ENCODE data around the gene NHERF2. TPM values are rescaled to one million over a fixed set of nuclear protein-coding genes. Genes with fewer than 3 reads are reported as not detected.
A peak's percentile ranks its signal among the peaks of the same experiment; 100 is the strongest.

NHERF2 gene
- total and polyA plus RNA-seq, 9 of the 15 experiments (the other 6 are each of a cell fraction or from before 2014, with no cell fraction given), result 0.15 to 42.0 (median 12.5) TPM

DNA sequence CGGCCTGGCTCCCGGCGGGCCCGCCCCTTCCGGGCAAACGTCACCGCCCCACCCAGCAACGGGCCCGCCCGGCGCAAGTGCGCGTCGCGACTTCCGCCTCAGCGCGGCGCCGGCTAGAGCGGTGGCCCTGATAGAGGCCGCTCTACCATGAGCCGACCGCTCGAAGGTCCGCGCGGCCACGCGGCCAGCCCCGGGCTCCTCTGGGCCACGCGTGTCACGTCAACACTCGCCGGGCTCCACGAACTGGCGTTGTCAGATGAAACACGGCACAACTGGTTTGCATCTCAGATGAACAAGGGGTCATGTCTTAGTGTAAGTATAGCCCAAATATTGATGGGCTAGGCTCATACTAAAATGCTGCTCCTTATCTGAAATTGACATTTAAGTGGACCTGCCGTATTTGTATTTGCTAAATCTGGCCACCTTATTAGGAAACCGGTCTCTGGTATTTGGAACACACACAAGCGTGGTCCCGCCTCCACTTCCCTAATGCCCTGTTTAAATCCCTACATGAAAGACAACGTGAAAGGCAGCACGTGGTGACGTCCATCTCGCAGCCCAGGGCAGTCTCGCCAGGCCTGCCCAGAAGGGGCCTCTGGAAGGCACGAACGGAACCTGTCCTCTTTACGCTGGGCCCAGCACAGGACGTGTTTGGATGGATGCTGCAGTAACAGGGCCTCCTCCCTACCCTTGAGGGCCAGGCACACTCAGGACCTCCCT is 16.8 kb upstream of the NHERF2 start, which contains the start of gene ZNF598 (continued):
- TF ChIP-seq ZNF140 (CRISPR knock-in tag; IDR thresholded peaks at IDR 0.05) (no peak), TAL1 (IDR thresholded peaks at IDR 0.05) (no peak), ZNF512 (tag; IDR thresholded peaks at IDR 0.05) (no peak), ARID3B (CRISPR knock-in tag; IDR thresholded peaks at IDR 0.05; ENCODE audit: borderline replicate concordance) (no peak), NCOA2 (IDR thresholded peaks at IDR 0.05; ENCODE audit: partially characterized antibody in 2 of 2) (no peak), ZNF408 (CRISPR knock-in tag; IDR thresholded peaks at IDR 0.05; ENCODE audit: low read depth) (no peak), NFATC3 (IDR thresholded peaks at IDR 0.05) (no peak), PATZ1 (CRISPR knock-in tag; IDR thresholded peaks at IDR 0.05; ENCODE audit: borderline replicate concordance) (no peak), ZNF217 (CRISPR knock-in tag; IDR thresholded peaks at IDR 0.05) (no peak), ZNF830 (CRISPR knock-in tag; IDR thresholded peaks at IDR 0.05) (no peak), SFPQ (IDR thresholded peaks at IDR 0.05; ENCODE audit: low read depth, low read length) (no peak), KLF6 (CRISPR knock-in tag; IDR thresholded peaks at IDR 0.05; ENCODE audit: borderline replicate concordance) (no peak), ESRRA (IDR thresholded peaks at IDR 0.05; ENCODE audit: borderline replicate concordance, low read depth) (peak; percentile 52; the same call in 1 of the 2 replicates), ZNF263 (CRISPR knock-in tag; IDR thresholded peaks at IDR 0.05; ENCODE audit: borderline replicate concordance) (no peak), HMG20B (CRISPR knock-in tag; IDR thresholded peaks at IDR 0.05) (no peak)
- TF ChIP-seq, protein P1, sequence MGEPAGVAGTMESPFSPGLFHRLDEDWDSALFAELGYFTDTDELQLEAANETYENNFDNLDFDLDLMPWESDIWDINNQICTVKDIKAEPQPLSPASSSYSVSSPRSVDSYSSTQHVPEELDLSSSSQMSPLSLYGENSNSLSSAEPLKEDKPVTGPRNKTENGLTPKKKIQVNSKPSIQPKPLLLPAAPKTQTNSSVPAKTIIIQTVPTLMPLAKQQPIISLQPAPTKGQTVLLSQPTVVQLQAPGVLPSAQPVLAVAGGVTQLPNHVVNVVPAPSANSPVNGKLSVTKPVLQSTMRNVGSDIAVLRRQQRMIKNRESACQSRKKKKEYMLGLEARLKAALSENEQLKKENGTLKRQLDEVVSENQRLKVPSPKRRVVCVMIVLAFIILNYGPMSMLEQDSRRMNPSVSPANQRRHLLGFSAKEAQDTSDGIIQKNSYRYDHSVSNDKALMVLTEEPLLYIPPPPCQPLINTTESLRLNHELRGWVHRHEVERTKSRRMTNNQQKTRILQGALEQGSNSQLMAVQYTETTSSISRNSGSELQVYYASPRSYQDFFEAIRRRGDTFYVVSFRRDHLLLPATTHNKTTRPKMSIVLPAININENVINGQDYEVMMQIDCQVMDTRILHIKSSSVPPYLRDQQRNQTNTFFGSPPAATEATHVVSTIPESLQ (CRISPR knock-in tag; IDR thresholded peaks at IDR 0.05), result peak; percentile 93; the same call in 1 of the 2 replicates

All from K562 (cell line).